Suprapubic skin (tissue), 4 donors: Measurements from ENCODE around the gene GRIK3. TPM values are rescaled to one million over a fixed set of nuclear protein-coding genes. Genes with fewer than 3 reads are reported as not detected.

ENCODE experiments used
- DNase-seq, 2 donors: peaks; one replicate each; pipeline ENCODE4 v3.0.0-alpha.2; 2019; ENCODE audit warnings: low spot score in 2 of 2
- H3K27ac ChIP-seq: fragments of 200-600 bp; sonication (generic); one replicate; pipeline ENCODE4 v1.5.1; 2019
- H3K27me3 ChIP-seq: fragments of 200-600 bp; sonication (generic); one replicate; pipeline ENCODE4 v1.5.1; 2019
- H3K36me3 ChIP-seq: fragments of 200-600 bp; sonication (generic); one replicate; pipeline ENCODE4 v1.5.1; 2019
- H3K4me1 ChIP-seq: fragments of 200-600 bp; sonication (generic); one replicate; pipeline ENCODE4 v1.5.1; 2019
- H3K4me3 ChIP-seq: fragments of 200-600 bp; sonication (generic); one replicate; pipeline ENCODE4 v1.5.1; 2019; ENCODE audit warnings: mild to moderate bottlenecking
- H3K9me3 ChIP-seq: fragments of 200-600 bp; sonication (generic); one replicate; pipeline ENCODE4 v1.5.1; 2019
- EP300 ChIP-seq: sonication (generic); formaldehyde crosslinking; IDR thresholded peaks from one replicate; pipeline ENCODE4 v1.6.1; 2017; ENCODE audit warnings: antibody characterized with exemption
- POLR2A ChIP-seq, 2 donors: fragments of 450-650 bp; IDR thresholded peaks; one replicate each; pipeline ENCODE4 v1.6.1; 2017; ENCODE audit warnings: antibody characterized with exemption in 2 of 2, mild to moderate bottlenecking in 2 of 2, moderate library complexity in 2 of 2
- POLR2AphosphoS5 ChIP-seq, 3 donors: sonication (generic); formaldehyde crosslinking; IDR thresholded peaks; one replicate each; pipeline ENCODE4 v1.6.1; 2017; ENCODE audit warnings: antibody characterized with exemption in 3 of 3
- WGBS: methylation state at CpG from one replicate; pipeline ENCODE4 v1.1.5; 2018; 5-methylcytosine and 5-hydroxymethylcytosine counted together
- total RNA-seq, 4 donors: library from RNA; depleted of rRNA; stranded (reverse); fragments of >200 nt; gene quantifications; one replicate each; pipeline ENCODE4 v1.1.0, GENCODE V29; 2016
- TF ChIP-seq, protein P1 (sequence below), 2 donors: fragments of 200-600 bp in 1 of 2; fragments of 450-650 bp in 1 of 2; sonication (generic) in 1 of 2; IDR thresholded peaks; one replicate each; pipeline ENCODE4 v1.5.1; 2016 to 2019; ENCODE audit warnings: antibody characterized with exemption in 2 of 2, mild to moderate bottlenecking in 1 of 2, moderate library complexity in 1 of 2

The GRIK3 gene
- total RNA-seq, 4 donors from 2014 or later: 0.18 to 0.64 (median 0.37) TPM

DNA sequence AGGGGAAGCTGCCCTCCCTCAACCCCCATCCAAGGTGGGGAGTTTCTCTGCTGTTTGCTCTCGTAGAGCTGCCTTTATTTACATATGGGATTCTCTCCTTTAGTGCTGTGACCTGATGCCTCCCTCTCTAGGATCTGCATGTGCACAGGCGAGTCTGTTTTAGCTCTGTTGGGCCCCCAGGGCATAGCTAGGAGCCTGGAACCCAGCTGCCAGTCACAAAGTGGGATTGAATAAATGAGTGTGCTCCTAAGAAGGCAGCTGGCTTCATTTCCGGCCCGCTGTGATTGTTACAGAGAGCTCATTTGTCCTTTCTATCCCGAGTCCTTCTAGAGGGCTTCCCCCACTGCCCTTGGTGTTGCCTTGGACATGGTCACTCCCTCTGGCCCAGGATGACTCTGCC lies 176.6 kb downstream of the GRIK3 start:
- peaks cover 56% of the 10 kb centered on the region for H3K27me3 ChIP-seq
- WGBS: 49% methylated on average over 5 of the region's 5 CpGs

DNA sequence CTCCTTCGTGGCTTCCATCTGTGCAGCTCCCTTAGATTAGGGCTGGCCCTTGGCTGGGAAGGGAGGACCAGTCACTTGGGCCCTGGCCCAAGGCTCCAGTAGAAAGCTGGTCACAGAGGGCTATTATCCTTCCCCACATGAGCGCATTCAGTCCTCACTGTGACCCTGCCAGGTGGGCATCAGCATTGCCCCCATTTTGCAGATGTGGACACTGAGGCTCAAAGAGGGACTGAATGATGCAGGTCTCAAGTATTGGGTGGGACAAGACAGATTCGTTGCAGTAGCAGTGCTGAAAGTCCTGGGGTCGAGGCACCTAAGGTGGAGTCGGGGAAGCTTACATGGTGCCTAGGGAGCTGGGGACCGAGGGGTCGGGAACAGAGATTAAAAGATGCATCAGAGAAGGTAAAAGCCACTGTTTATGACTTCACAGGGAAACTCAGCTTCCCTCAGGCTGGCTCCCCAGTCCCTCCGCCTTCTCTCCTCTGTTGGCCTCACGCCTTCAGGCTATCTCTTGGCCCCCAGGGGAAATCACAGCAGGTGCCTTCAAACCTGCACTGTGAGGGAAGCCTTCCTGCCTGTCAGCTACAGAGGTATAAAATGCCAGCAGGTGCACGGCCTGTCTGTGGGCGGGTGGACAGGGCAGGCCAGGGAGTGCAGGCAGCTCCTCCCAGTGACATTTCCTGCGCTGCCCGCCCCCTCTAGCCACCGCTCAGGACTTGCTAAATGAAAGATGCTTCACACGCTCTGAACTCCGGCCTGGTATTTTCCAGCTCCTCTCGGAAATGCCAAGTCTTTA lies 178.4 kb downstream of the GRIK3 start:
- H3K9me3 ChIP-seq: no peaks in the 10 kb centered on the region
- WGBS: 66% methylated on average over 10 of the region's 17 CpGs
- no peak overlapping the region for H3K4me3 ChIP-seq
- no peaks in the 10 kb centered on the region for H3K4me1 ChIP-seq
- H3K36me3 ChIP-seq: no peaks in the 10 kb centered on the region
- H3K27me3 ChIP-seq: peaks cover 60% of the 10 kb centered on the region
- H3K27ac ChIP-seq: no peak overlapping the region
- no peak for DNase-seq
- TF ChIP-seq, protein P1, sequence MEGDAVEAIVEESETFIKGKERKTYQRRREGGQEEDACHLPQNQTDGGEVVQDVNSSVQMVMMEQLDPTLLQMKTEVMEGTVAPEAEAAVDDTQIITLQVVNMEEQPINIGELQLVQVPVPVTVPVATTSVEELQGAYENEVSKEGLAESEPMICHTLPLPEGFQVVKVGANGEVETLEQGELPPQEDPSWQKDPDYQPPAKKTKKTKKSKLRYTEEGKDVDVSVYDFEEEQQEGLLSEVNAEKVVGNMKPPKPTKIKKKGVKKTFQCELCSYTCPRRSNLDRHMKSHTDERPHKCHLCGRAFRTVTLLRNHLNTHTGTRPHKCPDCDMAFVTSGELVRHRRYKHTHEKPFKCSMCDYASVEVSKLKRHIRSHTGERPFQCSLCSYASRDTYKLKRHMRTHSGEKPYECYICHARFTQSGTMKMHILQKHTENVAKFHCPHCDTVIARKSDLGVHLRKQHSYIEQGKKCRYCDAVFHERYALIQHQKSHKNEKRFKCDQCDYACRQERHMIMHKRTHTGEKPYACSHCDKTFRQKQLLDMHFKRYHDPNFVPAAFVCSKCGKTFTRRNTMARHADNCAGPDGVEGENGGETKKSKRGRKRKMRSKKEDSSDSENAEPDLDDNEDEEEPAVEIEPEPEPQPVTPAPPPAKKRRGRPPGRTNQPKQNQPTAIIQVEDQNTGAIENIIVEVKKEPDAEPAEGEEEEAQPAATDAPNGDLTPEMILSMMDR (IDR thresholded peaks at IDR 0.05): no peak
- TF ChIP-seq POLR2AphosphoS5 (IDR thresholded peaks at IDR 0.05) (no peak), EP300 (no peak), POLR2A (IDR thresholded peaks at IDR 0.05) (no peak)

More for the DNA sequence above, 176.6 kb downstream of the GRIK3 start:
- H3K4me1 ChIP-seq: no peaks in the 10 kb centered on the region
- H3K27ac ChIP-seq: no peak overlapping the region
- no peak overlapping the region for H3K4me3 ChIP-seq
- H3K9me3 ChIP-seq: no peaks in the 10 kb centered on the region
- H3K36me3 ChIP-seq: no peaks in the 10 kb centered on the region
- DNase-seq: no peak
- TF ChIP-seq POLR2AphosphoS5 (IDR thresholded peaks at IDR 0.05): no peak
- TF ChIP-seq POLR2A (IDR thresholded peaks at IDR 0.05): no peak
- TF ChIP-seq, protein P1 (IDR thresholded peaks at IDR 0.05): no peak
- TF ChIP-seq EP300: no peak

DNA sequence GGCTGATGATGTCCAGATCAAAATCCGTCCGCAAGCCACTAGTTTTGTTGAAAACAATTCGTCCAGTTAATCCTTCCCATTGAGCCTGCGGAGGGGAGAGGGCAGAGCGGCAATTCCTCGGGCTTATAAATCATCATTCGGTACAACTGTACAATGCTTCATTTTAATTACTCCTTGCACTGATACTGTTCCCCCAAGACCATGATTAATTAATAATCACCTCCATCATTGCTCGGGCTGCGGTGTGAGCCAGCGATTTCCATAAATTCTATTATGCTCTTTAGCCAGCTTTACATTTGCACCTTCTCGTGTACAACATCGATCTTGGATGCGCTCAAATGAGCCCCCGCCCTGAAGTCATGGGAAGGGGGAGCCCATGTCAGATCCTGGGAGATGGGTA lies 180.7 kb downstream of the GRIK3 start:
- Histone ChIP-seq H3K4me3 (no peak overlapping the region), H3K27me3 (peaks cover 64% of the 10 kb centered on the region), H3K27ac (no peak overlapping the region), H3K36me3 (no peaks in the 10 kb centered on the region), H3K4me1 (no peaks in the 10 kb centered on the region), H3K9me3 (no peaks in the 10 kb centered on the region)
- TF ChIP-seq EP300 (no peak), POLR2A (IDR thresholded peaks at IDR 0.05) (no peak), POLR2AphosphoS5 (IDR thresholded peaks at IDR 0.05) (no peak)
- TF ChIP-seq, protein P1 (IDR thresholded peaks at IDR 0.05): no peak
- 87% methylated on average over 14 of the region's 14 CpGs for WGBS
- no peak for DNase-seq

DNA sequence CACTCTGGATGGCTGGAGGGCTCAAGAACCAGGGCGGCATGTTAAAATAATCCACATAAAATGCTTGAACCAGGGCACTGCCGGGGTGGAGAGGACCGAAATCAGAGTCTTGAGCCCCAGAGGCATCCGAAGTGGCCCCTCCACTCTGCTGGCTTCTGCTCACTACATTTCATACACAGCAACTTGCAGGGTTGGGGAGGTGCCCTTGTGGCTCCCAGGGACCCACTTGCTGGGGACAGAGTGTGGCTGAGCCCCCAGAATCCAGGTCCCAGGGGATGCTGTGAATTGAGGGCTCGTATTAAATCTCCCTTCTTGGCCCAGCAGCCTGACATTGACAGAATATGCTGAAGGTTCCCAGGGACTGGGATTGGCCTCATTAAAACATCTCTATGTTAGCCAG lies 181.7 kb downstream of the GRIK3 start:
- WGBS: 81% methylated on average over 5 of the region's 5 CpGs
- no peak for DNase-seq
- H3K27me3 ChIP-seq: peaks cover 69% of the 10 kb centered on the region

DNA sequence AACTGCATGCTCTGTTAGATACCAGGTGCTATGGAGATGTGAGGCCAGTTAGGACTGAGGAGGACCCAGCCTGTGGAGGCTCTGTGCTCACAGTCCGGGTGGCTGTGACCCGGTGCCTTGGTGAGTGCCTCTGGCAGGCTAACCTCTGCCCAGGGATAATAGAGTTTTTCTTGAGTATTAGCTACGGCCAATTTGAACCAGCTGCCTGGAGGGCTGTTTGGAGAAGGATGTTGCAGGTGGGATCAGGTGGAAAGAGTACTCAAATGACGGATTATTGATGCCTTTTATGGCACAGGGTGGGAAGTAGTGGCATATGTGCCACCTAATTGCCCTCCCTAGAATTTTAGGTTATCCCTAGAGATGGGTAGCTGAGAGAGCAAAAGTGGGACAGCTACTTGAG lies 182.7 kb downstream of the GRIK3 start:
- H3K36me3 ChIP-seq: no peaks in the 10 kb centered on the region
- H3K27me3 ChIP-seq: peaks cover 78% of the 10 kb centered on the region
- H3K4me1 ChIP-seq: no peaks in the 10 kb centered on the region
- 79% methylated on average over 4 of the region's 4 CpGs for WGBS
- no peak for TF ChIP-seq POLR2AphosphoS5 (IDR thresholded peaks at IDR 0.05)
- TF ChIP-seq, protein P1 (IDR thresholded peaks at IDR 0.05): no peak
- TF ChIP-seq POLR2A (IDR thresholded peaks at IDR 0.05): no peak
- TF ChIP-seq EP300: no peak
- no peak overlapping the region for H3K27ac ChIP-seq
- no peak overlapping the region for H3K4me3 ChIP-seq
- no peak for DNase-seq
- no peaks in the 10 kb centered on the region for H3K9me3 ChIP-seq

More for the DNA sequence above, 181.7 kb downstream of the GRIK3 start:
- TF ChIP-seq EP300: no peak
- TF ChIP-seq, protein P1 (IDR thresholded peaks at IDR 0.05): no peak
- no peak for TF ChIP-seq POLR2A (IDR thresholded peaks at IDR 0.05)
- TF ChIP-seq POLR2AphosphoS5 (IDR thresholded peaks at IDR 0.05): no peak
- no peaks in the 10 kb centered on the region for H3K4me1 ChIP-seq
- no peaks in the 10 kb centered on the region for H3K9me3 ChIP-seq
- no peak overlapping the region for H3K4me3 ChIP-seq
- H3K27ac ChIP-seq: no peak overlapping the region
- H3K36me3 ChIP-seq: no peaks in the 10 kb centered on the region
